Spleen (tissue), 7 donors: ENCODE data around the gene FADS3.
A peak's percentile ranks its signal among the peaks of the same experiment; 100 is the strongest.

Experiments
- CTCF ChIP-seq, 11 experiments: fragments of 200-600 bp in 7 of 11; fragments of 450-650 bp in 4 of 11; sonication (generic) in 4 of 11; IDR thresholded peaks in 8 of 11; conservative IDR thresholded peaks in 3 of 11; 1 replicate in 7 of 11; 2 replicates in 4 of 11; pipeline versions ENCODE4 v1.4.0 to v1.8.0; 2016 to 2021; ENCODE audit warnings: antibody characterized with exemption in 11 of 11, inconsistent platforms in 4 of 11, mild to moderate bottlenecking in 1 of 11
- POLR2A ChIP-seq, 3 donors: fragments of 450-650 bp; IDR thresholded peaks; one replicate each; pipeline ENCODE4 v1.5.1; 2017; ENCODE audit warnings: antibody characterized with exemption in 3 of 3, mild to moderate bottlenecking in 1 of 3
- POLR2AphosphoS5 ChIP-seq, 3 donors: sonication (generic); formaldehyde crosslinking; IDR thresholded peaks; one replicate each; pipeline ENCODE4 v1.5.1; 2017; ENCODE audit warnings: antibody characterized with exemption in 3 of 3
- donor health status: DM: no; HTN: no; CAD: no; lungs with moderate emphysema.
- donor health status: DM: no; HTN: no; CAD: no.
- donor health status: DM: no; HTN: no; CAD: no.

- TF ChIP-seq CTCF (IDR thresholded peaks at IDR 0.05 in 8 of 11, conservative IDR thresholded peaks at IDR 0.05 in 3 of 11) (no peak), POLR2AphosphoS5 (IDR thresholded peaks at IDR 0.05) (peak; percentile 49 to 68 (median 61)), POLR2A (IDR thresholded peaks at IDR 0.05) (no peak)
These were observed 32.1 kb upstream of the FADS3 start for GRCh38 chr11:61923166-61924063.
